ENCODE results near the gene C10orf67.

- TF ChIP-seq CTCF (IDR thresholded peaks at IDR 0.05 in 4 of 5, conservative IDR thresholded peaks at IDR 0.05 in 1 of 5) (no peak), POLR2A (IDR thresholded peaks at IDR 0.05) (no peak)
These were observed 19.5 kb downstream of the C10orf67 start for GRCh38 chr10:23325132-23325531.
